Embryonic facial prominence (tissue), 1 donor: ENCODE measurements around the gene TST.

ENCODE experiments used
- DNase-seq: peaks from one replicate; pipeline ENCODE4 v3.0.0-alpha.2; 2016; ENCODE audit errors: extremely low spot score

TST gene

DNA sequence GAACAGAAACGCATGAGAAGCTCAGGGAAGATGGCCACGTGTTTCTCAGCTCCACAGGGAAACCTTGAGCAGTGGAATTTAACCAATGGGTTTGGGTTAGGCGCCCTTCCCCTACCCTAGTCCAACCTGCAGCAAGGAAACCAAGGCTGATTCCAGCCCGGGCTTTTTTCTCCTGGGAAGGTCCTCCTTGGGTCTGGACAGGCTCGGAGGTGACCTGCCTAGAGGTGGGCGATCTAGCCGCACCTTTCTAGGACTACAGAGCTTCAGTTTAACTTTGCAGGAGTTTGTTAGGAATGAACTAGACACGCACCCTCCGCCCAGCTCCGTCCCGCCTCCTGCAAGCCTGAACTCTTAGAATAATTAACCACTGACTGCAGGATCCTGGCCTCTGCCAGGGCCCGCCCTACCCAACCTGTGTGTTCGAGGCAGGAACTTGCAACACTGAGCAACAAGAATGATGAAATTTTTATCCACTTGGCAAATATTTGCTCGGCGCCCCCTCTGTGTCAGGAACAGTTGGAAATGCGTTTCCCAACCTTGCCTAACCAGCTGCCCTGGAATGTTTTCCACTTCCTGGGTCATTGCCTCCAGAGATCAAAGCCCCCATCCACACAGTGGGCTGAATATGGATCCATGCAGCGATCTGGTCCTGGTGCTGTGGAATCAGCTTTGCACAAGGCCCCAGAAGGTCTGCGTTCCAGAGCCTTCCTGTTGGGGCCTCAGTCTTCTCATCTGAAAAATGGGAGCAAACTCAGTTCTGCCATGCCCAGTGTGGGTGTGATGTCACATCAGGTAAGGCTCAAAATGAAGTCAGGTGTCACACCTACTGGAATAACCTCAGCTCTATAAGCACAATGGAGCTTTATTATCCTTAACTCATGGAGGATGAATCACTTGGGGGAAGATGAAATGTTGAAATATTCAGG is 13.6 kb upstream of the TST start:
- no peak for DNase-seq

DNA sequence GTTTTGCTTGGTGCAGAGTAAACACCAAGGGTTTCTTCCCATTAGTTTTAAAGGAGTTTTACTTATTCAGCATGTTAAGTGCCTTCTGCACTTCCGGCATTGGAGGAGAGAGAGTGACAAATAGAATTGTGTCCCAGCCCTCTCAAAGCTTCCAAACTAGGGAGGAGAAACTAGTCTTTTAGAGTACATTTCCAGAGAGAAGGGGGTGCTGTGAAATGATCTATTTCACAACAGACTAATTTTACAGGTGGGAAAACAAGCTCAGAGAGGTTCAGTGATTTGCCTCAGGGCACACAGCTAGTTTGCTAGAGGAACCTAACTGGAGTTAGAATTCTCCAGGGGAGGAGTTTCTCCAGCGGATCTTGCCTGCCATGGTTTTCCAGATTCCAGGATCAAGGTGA is 12.9 kb upstream of the TST start:
- no peak for DNase-seq

DNA sequence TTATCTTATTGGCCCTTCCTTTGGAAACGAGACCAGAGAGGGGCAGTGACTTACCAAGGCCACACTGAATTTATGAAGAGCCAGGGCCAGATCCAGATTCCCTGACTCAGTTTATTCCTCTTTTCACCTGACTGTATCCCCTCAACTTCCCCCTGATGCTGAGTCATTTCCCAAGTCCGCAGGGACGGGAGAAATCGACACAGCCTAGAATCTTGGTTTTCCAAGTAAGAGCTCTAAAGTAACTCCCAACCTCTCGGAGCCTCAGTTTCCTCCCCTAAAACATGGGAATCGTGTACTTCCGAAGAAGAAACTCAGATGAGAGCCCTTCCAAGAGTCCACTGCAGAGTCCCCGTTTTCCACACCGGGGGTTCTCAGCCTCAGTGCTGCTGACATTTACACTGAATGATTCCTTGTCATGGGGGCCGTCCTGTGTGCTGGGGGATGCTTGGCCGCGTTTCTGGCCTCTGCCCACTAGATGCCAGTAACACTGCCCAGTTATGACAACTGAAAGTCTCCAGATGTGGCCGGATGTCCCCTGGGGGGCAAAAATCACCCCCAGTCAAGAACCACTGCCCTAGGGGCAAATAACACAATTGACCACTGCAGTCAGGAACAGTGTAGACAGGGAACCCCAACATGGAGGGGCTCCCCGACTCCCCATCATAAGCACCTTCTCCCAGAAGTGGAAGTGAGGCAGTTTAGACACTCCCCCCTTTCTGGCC is 11.5 kb upstream of the TST start:
- DNase-seq = no peak

DNA sequence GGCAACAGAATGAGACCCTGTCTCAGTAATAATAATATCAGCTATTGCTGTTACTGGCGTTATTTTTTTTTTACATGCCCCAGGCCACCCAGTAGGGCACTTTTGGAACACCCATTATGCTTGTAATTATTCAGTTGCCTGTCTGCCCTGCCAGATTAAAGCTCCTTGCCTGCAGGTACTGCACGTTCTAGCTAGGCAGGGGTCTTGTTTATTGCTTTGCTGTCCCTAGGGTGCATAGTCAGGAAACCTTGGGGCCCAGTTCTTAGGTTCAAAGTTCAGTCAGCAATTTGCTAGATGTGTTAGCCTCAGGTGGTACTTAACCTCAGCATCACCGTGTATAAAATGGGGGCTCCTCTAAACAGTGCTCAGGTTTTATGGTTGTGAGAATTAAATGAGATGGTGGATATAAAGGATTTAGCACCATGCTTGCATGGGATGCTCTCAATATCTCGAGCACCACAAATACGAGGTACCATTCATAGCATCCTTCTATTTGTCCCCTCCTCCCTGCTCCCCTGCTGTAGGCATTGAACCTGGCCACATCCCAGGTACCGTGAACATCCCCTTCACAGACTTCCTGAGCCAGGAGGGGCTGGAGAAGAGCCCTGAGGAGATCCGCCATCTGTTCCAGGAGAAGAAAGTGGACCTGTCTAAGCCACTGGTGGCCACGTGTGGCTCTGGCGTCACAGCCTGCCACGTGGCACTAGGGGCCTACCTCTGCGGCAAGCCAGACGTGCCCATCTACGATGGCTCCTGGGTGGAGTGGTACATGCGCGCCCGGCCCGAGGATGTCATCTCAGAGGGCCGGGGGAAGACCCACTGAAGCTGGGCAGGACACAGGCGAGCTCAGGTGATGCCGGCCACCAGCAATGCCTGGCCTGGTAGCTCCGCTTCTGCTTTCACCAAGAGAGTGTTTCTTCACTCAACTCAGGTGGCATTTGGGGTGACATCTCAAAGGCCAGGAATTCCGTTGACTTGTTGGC is 9.7 kb upstream of the TST start:
- no peak for DNase-seq

DNA sequence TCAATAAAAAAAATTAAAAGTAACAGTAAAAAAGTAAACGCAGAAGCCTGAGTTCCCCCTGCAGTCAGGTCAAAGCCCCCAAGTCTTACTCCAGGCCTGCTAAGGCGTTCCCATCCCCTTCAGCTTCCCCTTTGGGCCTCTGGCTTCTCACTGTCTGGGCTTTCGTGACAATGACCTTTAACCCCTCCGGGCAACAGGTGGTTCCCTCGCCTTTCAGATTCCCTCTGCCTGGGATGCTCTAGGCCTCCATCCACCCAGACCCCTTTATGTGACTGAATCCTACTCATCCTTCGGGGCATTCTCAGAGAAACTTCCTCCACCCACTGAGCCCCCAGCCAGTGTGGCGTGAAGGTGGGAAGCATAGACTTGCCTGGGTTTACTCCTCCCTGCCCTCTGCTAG is 8.3 kb upstream of the TST start:
- no peak for DNase-seq

DNA sequence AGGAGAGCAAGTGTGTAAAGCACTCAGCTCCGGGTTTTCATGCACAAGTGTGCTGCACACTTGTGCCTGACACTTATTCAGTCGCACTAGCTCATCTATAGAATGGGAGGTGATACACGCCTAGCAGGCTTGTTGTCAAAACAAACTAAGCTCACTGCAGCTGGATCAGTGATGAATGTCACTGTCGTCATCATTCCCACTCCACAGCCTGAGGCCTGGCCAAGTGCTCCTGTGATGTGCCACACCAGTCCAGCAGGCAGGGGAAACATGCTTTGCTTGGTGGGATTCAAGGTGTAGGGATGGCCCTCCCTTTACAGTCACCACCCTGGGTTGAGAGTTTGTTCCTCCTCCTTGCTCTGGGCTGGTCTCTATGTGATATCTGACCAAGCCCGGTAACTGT is 7.1 kb upstream of the TST start:
- no peak for DNase-seq

DNA sequence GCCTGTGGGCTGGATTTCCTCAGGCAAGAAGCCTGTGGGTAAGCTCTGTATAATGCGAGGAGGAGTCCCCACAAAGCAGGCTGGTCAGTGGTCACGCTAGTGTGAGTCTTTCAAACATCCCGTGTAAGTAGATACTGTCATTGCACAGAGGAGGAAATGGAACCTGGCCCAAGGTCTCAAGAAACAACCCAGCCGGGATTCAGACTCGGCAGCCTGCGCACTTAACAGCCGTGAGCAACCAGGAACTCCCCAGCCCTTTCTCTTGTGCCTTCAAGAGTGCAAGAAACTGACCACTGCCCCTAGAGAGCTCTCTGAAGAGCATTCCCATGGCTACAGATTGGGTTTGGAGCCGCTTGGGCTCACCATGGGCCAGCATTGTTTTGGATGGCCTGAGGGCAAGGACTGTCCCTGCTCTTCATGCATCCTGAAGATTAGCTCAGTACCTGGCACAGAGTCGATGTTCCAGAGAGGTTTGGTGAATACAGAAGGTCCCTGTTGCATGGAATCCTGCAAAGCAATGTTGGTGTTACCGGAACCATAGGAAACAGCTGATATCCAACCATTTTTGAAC is 6.3 kb upstream of the TST start:
- no peak for DNase-seq

DNA sequence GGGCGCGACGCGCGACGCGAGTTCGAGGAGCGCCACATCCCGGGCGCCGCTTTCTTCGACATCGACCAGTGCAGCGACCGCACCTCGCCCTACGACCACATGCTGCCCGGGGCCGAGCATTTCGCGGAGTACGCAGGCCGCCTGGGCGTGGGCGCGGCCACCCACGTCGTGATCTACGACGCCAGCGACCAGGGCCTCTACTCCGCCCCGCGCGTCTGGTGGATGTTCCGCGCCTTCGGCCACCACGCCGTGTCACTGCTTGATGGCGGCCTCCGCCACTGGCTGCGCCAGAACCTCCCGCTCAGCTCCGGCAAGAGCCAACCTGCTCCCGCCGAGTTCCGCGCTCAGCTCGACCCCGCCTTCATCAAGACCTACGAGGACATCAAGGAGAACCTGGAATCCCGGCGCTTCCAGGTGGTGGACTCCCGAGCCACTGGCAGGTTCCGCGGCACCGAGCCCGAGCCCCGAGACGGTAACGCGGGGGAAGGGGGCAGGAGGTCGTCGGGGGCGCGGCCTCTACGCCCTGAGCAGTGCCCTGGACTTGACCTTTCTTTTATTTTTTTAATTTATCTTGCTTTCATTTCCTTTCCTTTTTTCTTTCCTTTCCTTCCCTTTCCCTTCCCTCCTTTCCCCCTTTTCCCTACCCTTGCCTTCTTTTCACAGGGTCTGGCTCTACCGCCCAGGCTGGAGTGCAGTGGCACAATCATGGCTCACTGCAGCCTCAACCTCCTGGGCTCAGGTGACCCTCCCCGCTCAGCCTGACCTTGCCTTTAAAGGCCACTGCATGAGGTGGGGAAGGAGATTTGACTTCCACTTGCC is 5.3 kb upstream of the TST start:
- DNase-seq = no peak

DNA sequence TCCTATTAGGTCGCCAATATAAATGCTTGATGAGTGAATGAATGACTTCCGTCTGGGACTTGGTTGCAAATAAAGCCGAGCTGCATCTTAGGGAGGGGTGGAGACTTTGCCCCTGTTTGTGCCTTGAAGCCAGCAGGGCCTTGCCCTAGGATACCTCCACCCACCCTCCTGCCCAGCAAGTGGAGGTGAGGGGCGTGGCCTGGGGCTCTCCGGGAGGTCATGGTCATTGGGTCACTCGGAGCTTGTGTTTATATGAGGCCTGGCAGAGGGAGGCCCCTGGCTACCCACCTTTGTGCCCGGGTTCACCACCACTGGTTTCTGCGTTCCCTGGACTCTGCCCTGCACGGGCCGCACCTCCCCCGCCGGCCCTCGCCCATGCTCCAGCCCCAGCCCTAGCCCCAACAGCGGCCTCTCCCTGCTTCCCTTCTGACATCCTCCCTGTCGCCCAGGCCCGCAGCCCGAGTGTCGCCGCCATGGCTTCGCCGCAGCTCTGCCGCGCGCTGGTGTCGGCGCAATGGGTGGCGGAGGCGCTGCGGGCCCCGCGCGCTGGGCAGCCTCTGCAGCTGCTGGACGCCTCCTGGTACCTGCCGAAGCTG is 4.6 kb upstream of the TST start:
- DNase-seq = no peak

DNA sequence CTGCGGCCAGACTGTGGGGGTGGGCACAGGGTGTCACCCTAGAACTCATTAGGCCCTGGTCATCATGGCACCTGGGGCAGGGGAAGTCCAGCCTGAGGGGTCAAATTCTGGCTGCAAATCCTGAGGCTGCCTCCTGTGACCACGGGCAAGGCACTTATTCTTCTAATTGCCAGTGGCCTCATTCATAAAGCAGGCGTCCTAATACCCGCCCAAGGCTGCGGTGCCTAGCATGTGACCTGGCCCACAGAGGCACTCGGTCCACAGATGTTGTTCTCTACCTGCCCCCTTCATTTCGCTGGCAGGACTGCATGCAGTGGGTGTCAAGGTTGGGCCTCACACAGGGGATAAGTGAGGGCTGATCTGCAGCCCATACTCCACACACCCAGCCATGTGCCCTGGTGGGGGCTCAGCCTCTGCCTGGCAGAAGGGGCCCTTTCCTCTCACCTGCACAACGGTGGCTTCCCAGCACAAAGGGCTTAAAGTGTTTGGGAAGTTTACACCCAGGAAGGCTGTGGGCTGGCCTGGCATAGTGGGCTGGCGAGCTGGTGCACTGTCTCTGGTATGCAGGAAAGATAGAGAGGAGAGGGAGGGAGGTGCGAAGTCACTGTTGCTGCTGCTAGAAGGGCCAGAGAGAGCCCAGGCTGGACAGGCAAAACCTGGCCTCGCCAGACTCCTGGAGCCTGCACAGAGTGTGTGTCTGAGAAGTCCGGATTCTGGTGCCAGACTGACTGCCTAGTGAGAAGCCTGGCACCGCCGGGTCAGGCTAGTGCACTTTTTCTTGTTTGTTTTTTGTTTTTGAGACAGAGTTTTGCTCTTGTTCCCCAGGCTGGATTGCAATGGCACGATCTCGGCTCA is 3.5 kb upstream of the TST start:
- DNase-seq = no peak

DNA sequence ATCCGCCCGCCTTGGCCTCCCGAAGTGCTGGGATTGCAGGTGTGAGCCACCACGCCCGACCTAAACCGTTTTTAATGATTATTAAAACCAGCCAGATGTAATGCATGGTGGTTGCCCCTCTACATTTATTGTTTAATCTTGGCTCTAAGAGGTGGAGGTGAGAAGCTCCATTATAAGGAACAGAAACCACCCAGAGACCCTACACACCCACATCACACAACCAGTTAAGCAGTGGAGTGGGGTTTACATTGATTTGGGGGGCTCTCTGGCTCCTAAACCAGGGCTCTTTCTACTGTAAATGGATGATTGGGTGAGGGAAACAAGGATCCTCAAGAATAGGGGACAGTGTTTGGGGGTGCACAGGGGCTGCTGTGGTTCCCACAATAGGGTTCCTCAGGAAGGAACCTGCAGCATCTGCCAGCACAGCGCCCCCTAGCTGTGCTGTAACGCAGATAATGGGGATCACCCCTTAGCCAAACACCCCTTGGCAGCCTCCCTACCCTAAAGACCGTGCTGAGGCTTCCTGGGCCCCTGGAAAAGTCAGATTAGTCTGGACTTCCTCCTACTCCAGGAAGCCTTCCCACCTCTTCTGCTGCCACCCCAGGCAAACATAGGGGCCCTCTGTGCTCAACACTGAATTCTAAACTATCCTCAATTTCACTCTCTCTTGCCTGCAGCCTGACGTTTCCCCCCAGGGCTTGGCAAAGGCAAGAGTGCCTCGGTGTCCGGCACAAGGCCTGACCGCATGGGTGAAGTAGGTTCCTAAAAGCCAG is 2.6 kb upstream of the TST start:
- DNase-seq = no peak

DNA sequence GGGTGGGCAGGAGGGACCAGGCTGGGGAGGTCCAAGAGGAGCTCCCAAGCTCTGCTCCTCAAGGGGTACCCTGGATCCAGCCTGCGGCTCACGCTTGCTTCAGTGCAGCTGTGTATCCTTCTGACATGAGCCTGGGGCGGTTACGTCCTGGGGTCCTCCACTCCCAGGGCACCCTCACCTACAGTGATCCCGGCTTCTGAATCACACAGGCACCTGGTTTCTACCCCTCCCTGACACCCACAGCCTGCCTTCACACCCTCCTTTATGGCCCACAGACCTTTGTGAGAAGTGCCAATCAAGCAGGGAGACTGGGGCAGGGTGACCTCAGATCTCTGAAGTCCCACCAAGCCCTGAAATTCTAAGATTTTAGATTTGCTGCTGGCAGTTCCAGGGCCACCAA is 1.8 kb upstream of the TST start:
- DNase-seq = no peak

DNA sequence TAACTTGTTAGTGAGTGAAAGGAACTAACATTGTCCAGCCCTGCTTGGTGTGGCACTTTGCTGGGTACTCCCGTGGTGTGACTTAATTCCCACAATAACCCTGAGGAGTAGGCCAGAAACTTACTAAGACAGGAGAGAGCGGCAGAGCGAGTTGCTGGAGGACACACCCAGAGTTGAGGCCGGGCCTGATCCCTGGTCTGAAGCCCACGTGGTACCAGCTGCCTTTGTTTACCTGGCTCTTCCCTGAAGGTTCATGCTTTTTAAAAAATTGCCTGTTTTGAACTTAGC is 889 bp upstream of the TST start:
- DNase-seq = no peak

DNA sequence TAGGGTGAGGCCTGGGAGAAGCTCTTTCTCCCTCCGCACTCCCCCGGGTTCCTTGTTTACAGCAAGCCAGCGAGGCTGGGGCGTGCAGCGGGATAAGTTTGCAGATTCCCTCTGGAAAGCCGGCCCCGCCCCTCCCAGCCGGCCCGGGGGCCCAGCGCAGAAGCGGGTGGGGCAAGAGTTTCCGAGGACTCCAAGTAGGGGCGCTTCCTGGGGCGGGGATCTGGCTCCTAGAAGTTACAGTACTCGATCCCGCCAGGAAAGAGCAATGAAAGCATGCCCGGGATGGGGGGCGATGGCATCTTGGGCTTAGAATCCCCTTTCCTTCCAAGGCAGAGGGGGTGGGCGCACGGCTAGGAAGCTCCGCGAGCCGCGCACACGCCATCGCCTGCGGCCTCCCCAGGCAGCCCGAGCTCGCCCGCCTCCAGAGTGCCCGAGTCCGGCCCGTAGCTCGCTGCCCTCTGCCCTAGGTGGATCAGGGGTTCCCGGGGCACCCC is 385 bp downstream of the TST start:
- peak; percentile 14 for DNase-seq

DNA sequence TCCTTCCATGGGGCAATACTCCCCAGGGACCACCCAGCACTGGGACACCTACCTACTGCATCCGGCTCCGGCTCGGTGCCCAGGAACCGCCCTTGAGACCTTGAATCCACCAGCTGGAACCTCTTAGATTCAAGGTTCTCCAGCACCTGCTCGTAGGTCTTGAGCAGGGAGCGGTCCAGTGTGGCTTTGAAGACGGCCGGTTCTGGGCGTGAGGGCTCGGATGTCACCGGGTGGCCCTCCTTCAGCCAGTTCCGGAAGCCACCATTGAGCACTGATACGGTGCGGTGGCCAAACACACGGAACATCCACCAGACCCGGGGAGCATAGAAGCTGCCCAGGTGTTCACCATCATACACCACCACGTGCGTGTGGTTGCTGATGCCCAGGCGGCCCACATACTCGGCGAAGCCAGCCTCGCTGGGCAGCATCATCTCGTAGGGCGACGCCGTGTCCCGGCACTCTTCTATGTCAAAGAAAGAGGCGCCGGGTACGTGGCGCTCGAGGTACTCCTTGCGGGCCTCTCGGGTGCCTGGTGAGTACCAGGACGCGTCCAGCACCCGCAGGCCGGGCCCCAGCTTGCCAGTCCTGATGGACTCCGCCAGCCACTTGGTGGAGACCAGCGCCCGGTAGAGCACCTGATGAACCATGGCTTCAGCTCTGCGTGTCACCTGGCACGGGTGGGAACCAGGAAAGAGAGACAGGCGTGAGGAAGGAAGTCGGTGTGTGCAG is 997 bp downstream of the TST start:
- DNase-seq = no peak

DNA sequence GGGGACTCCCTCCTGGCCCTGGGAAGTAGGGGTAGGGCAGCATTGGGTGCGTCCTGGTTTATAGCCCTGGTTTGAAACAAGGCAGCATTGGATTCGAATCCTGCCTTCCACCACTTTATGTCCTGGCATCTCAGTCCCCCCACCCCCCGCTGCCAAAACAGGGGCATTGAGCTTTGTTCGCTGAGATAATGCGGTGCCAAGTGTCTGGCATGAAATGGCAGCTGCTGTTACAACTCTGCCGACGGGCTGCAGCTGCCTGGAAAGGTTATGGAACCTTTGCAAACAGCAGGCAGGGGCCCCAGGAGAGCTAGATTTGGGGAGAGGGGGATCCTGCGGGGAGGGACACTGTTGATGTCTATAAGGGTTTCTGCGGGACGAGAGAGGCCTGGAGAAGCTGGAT is 1.9 kb downstream of the TST start:
- no peak for DNase-seq

DNA sequence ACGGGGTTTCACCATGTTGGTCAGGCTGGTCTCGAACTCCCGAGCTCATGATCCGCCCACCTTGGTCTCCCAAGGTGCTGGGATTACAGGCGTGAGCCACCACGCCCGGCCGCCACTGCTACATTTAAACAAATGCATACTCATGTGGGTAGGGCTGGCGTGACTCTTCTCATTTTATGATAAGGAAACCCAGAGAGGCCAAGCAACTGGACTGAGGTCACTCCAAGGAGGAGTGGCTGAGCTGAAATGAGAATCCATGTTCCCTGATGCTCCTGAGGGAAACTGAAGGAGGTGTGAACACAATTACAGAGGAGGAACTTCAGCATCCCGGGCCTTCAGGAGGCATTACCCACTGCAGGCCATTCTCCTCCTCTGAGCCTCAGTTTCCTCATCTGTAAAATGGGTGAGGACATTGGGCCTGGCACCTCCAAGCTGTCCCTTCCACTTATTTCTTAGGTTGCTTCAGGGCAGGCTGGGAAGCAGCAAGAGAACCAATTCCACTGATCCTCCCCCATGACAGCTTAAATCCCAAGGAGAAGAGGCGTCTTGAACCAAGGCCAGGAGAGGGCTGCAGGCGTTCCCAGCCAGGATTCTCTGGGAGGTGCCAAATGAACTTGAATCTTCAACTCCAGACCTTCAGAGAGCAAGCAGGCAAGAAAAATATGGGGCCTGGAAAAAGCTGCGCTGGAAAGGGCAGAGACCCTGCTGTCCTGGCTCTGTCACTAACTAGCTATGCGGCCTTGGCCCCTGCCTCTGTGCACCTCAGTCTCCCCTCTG is 2.9 kb downstream of the TST start:
- no peak for DNase-seq

DNA sequence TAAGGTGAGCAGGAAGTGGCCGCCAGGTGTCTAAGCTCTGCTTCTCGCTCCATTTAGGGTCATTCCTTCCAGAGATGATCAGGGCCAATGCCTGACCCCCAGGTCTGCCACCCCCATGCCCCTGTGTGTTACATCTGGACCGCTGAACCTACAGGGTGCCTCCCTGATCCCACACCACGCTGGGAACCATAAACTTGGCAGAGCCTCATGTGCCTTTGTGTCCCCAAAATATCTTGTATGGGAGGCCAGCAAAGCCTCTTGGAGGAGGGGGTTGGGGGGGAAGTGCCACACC is 3.7 kb downstream of the TST start:
- DNase-seq = no peak
